Stomach (tissue), 4 donors: Measurements from ENCODE around the gene IMPACT.

ENCODE experiments used
- EP300 ChIP-seq: sonication (generic); formaldehyde crosslinking; IDR thresholded peaks from one replicate; pipeline ENCODE4 v1.6.1; 2017; ENCODE audit warnings: antibody characterized with exemption
- POLR2A ChIP-seq, 4 donors: fragments of 450-650 bp; IDR thresholded peaks; one replicate each; pipeline ENCODE4 v1.6.1; 2016; ENCODE audit warnings: antibody characterized with exemption in 4 of 4, control low read depth in 2 of 4, mild to moderate bottlenecking in 1 of 4, moderate library complexity in 1 of 4
- POLR2AphosphoS5 ChIP-seq, 3 donors: sonication (generic); formaldehyde crosslinking; IDR thresholded peaks; one replicate each; pipeline ENCODE4 v1.6.1; 2016; ENCODE audit warnings: antibody characterized with exemption in 3 of 3
- TF ChIP-seq, protein P1 (sequence below), 7 experiments: fragments of 450-650 bp in 4 of 7; fragments of 200-600 bp in 3 of 7; sonication (generic) in 3 of 7; IDR thresholded peaks; one replicate each; pipeline ENCODE4 v1.5.1; 2016 to 2019; ENCODE audit warnings: antibody characterized with exemption in 7 of 7, control low read depth in 2 of 7, mild to moderate bottlenecking in 1 of 7

DNA sequence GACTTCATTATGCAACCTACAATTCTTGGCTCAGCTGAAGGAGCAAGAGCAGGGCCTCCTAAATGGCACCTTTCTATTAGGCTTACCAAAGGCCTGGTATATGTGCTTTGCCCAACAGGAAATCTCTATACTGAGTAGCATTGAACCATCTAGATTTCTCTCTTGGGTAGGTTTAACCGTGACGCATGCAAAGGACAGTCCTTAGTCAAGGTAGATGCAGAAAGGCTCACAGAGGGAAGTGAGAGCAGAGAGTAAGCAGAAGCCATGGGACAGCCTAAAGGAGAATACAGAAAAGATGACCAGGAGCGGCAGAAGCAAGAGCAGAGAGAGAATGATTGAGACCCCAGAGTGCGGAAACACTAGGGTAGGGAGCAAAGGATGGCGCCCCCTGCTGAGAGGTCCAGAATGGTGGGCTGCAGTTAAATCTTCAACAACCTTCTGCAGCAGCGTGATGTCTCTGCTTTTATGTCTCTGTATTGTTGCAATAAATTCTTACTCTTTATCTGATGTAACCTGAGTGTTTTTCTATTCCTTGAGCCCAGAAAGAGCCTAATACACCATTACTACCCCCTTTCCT lies 24.2 kb upstream of the IMPACT start:
- TF ChIP-seq EP300: no peak
- TF ChIP-seq POLR2AphosphoS5 (IDR thresholded peaks at IDR 0.05): no peak
- TF ChIP-seq, protein P1, sequence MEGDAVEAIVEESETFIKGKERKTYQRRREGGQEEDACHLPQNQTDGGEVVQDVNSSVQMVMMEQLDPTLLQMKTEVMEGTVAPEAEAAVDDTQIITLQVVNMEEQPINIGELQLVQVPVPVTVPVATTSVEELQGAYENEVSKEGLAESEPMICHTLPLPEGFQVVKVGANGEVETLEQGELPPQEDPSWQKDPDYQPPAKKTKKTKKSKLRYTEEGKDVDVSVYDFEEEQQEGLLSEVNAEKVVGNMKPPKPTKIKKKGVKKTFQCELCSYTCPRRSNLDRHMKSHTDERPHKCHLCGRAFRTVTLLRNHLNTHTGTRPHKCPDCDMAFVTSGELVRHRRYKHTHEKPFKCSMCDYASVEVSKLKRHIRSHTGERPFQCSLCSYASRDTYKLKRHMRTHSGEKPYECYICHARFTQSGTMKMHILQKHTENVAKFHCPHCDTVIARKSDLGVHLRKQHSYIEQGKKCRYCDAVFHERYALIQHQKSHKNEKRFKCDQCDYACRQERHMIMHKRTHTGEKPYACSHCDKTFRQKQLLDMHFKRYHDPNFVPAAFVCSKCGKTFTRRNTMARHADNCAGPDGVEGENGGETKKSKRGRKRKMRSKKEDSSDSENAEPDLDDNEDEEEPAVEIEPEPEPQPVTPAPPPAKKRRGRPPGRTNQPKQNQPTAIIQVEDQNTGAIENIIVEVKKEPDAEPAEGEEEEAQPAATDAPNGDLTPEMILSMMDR (IDR thresholded peaks at IDR 0.05): no peak
- TF ChIP-seq POLR2A (IDR thresholded peaks at IDR 0.05): no peak
